Measurements from ENCODE around the gene INCA1. TPM values are rescaled to one million over a fixed set of nuclear protein-coding genes. Genes with fewer than 3 reads are reported as not detected.

Gene INCA1
- total RNA-seq, result 0.66 TPM in 1 of 2 replicates, not detected in the other

GRCh38 chr17:4997302-4998026 lies at the start of gene INCA1, which contains the start of gene KIF1C:
TSS of gene INCA1 (minus strand) at chr17:4997522. CDS start at chr17:4994437, 3,085 bp downstream.
TSS of gene KIF1C (plus strand) at chr17:4997950. CDS start at chr17:5000247, 2,297 bp downstream.

GRCh38 chr17:5035315-5035714 lies 38.0 kb upstream of the INCA1 start, which contains the start of gene SLC52A1:
TSS of gene SLC52A1 (minus strand) at chr17:5035426. CDS start at chr17:5034606, 820 bp downstream.

GRCh38 chr17:4986951-4987766 lies 10.2 kb downstream of the INCA1 start, which contains the start of gene CAMTA2:
TSS of gene CAMTA2 (minus strand) at chr17:4987675. CDS start at chr17:4986222, 1,453 bp downstream.

GRCh38 chr17:4967539-4968485 lies 29.5 kb downstream of the INCA1 start, which contains the start of gene SPAG7:
TSS of gene SPAG7 (minus strand) at chr17:4967817. CDS start at chr17:4967804, 13 bp downstream.

GRCh38 chr17:4950746-4951204 lies 46.5 kb downstream of the INCA1 start, which contains the start of gene ENO3:
TSS of gene ENO3 (plus strand) at chr17:4951119. CDS start at chr17:4951830, 711 bp downstream.

GRCh38 chr17:4948166-4948930 lies 49.0 kb downstream of the INCA1 start, which contains the start of gene PFN1:
TSS of gene PFN1 (minus strand) at chr17:4948530. CDS start at chr17:4948394, 136 bp downstream.

GRCh38 chr17:4939796-4940554 lies 57.3 kb downstream of the INCA1 start, which contains the start of the genes RNF167 and SLC25A11:
TSS of gene RNF167 (plus strand) at chr17:4940268. CDS start at chr17:4940910, 642 bp downstream.
TSS of gene SLC25A11 (minus strand) at chr17:4940046. CDS start at chr17:4939910, 136 bp downstream.

Other genes starting within 250 kb of the INCA1 start
- gene TM4SF5, start 225.6 kb downstream of the INCA1 start, total RNA-seq, result not detected in 2 replicates
- gene VMO1, start 211.2 kb downstream of the INCA1 start, total RNA-seq, result 0.83 and 1.0 TPM in 2 replicates
- gene GLTPD2, start 208.6 kb downstream of the INCA1 start, total RNA-seq, result not detected in 2 replicates
- gene PSMB6, start 201.4 kb downstream of the INCA1 start, total RNA-seq, result 97.4 and 218 TPM in 2 replicates
- gene PLD2, start 190.4 kb downstream of the INCA1 start, total RNA-seq, result 29.8 and 30.1 TPM in 2 replicates
- gene MINK1, start 164.2 kb downstream of the INCA1 start, total RNA-seq, result 39.4 and 40.6 TPM in 2 replicates
- 1.9 and 5.0 TPM in 2 replicates for gene C17orf107, start 98.0 kb downstream of the INCA1 start, total RNA-seq
- gene CHRNE, start 94.4 kb downstream of the INCA1 start, total RNA-seq, result 0.87 and 1.2 TPM in 2 replicates
- gene GP1BA, start 65.2 kb downstream of the INCA1 start, total RNA-seq, result not detected in 2 replicates
- gene SLC25A11, start 57.5 kb downstream of the INCA1 start, total RNA-seq, result 49.3 and 52.8 TPM in 2 replicates
- 24.0 and 30.8 TPM in 2 replicates for gene RNF167, start 57.3 kb downstream of the INCA1 start, total RNA-seq
- gene PFN1, start 49.0 kb downstream of the INCA1 start, total RNA-seq, result 605 and 662 TPM in 2 replicates
- 2.3 and 3.6 TPM in 2 replicates for gene ENO3, start 46.4 kb downstream of the INCA1 start, total RNA-seq
- 43.2 and 56.1 TPM in 2 replicates for gene SPAG7, start 29.7 kb downstream of the INCA1 start, total RNA-seq
- gene CAMTA2, start 9.8 kb downstream of the INCA1 start, total RNA-seq, result 16.7 and 20.3 TPM in 2 replicates
- gene KIF1C, start 428 bp upstream of the INCA1 start, total RNA-seq, result 65.3 and 110 TPM in 2 replicates
- under 0.01 TPM in 1 of 2 replicates, not detected in the other for gene SLC52A1, start 37.9 kb upstream of the INCA1 start, total RNA-seq
- 1.5 and 1.9 TPM in 2 replicates for gene ZFP3, start 80.9 kb upstream of the INCA1 start, total RNA-seq
- 6.8 and 7.8 TPM in 2 replicates for gene ZNF232, start 114.4 kb upstream of the INCA1 start, total RNA-seq
- under 0.01 TPM in 1 of 2 replicates, not detected in the other for gene USP6, start 118.5 kb upstream of the INCA1 start, total RNA-seq
- 12.9 and 13.1 TPM in 2 replicates for gene ZNF594, start 194.3 kb upstream of the INCA1 start, total RNA-seq
- gene SCIMP, start 237.3 kb upstream of the INCA1 start, total RNA-seq, result not detected in 2 replicates

Measured in smooth muscle cell of trachea (primary cell).